IgD-negative memory B cell (primary cell): ENCODE data around the gene PRMT1. TPM values are rescaled to one million over a fixed set of nuclear protein-coding genes. Genes with fewer than 3 reads are reported as not detected.

Experiments used
- H3K27ac Mint-ChIP-seq, 3 donors: one replicate each; pipeline ENCODE4 v1.8.0; 2020 to 2022; ENCODE audit warnings: mild to moderate bottlenecking in 3 of 3, mixed read lengths in 3 of 3, moderate library complexity in 1 of 3
- H3K27me3 Mint-ChIP-seq: one replicate; pipeline ENCODE4 v1.8.0; 2021; ENCODE audit warnings: mixed read lengths
- H3K36me3 Mint-ChIP-seq: one replicate; pipeline ENCODE4 v1.8.0; 2020; ENCODE audit warnings: mild to moderate bottlenecking, mixed read lengths
- H3K4me1 Mint-ChIP-seq, 3 donors: one replicate each; pipeline ENCODE4 v1.8.0; 2020 to 2022; ENCODE audit warnings: mixed read lengths in 3 of 3, mild to moderate bottlenecking in 1 of 3
- H3K4me3 Mint-ChIP-seq, 4 donors: one replicate each; pipeline ENCODE4 v1.8.0; 2020 to 2022; ENCODE audit warnings: mild to moderate bottlenecking in 4 of 4, mixed read lengths in 4 of 4, moderate library complexity in 3 of 4
- H3K9me3 Mint-ChIP-seq, 3 donors: one replicate each; pipeline ENCODE4 v1.8.0; 2020 to 2021; ENCODE audit warnings: mixed read lengths in 3 of 3, mild to moderate bottlenecking in 1 of 3
- polyA plus RNA-seq: library from polyadenylated mRNA; unstranded; fragments of 300-500 nt; fragmentation: Illumina TruSeq; gene quantifications from one replicate; pipeline ENCODE4 v1.2.3, GENCODE V29; 2021

PRMT1 gene
- polyA plus RNA-seq, 1 donor from 2014 or later = 187 TPM

DNA sequence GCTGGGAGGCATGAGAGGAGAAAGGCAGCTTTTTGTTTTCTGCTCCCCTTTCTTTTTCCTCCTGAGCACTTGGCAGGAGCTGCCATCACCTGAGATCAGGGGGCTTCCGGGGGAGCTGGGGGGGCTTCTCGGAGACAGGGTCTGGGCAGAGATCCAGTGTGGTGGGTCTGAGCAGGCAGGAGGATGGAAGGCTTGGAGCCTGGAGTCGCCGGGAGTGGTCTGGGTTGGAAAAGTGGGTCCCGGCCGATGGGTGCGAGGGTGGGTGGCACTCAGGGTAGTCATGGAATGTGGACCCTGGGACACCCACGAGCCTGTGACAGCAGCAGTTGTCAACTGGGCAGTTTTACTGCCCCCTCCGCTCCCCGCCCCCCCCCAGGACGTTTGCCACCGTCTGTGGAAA, 10.1 kb downstream of the PRMT1 start:
- Mint-ChIP-seq H3K36me3 (peaks cover 15% of the 10 kb centered on the region), H3K4me3 (no peak overlapping the region), H3K4me1 (peaks cover 9 to 14% (median 13%) of the 10 kb centered on the region in 3 donors), H3K27me3 (peaks cover 17% of the 10 kb centered on the region), H3K27ac (no peak overlapping the region), H3K9me3 (no peaks in the 10 kb centered on the region)

DNA sequence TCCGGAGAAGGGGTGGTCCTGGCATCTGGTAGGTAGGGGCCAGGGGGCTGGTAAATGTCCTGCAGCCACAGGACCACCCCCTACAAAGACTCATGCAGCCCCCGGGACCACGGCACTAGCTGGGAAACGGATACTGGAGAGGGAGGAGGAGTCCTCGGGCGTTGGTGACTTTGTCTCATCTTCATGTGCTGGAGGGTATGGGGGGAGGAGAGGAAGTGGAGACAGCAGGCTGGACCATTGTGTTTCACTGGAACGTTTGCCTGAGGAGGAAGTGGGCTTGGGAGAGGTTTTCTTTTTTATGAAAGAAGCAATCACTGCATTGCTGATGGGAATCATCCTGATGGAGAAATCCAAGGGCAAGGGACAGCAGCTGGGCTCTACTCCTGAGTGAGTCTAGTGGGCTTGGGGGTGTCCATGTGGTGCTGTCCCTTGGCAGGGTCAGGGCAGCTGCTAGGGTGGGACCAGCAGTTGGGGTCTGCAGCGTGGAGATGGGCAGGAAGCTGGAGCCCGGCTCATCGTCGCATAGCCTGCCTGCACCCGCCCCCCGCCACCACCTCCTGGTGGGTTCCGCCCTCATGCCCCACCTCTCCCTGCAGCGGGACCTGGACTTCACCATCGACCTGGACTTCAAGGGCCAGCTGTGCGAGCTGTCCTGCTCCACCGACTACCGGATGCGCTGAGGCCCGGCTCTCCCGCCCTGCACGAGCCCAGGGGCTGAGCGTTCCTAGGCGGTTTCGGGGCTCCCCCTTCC, 10.7 kb downstream of the PRMT1 start:
- Mint-ChIP-seq H3K27me3 (peaks cover 21% of the 10 kb centered on the region), H3K4me1 (peaks cover 9 to 14% (median 13%) of the 10 kb centered on the region in 3 donors), H3K9me3 (no peaks in the 10 kb centered on the region), H3K36me3 (peaks cover 11% of the 10 kb centered on the region), H3K27ac (no peak overlapping the region), H3K4me3 (no peak overlapping the region)

DNA sequence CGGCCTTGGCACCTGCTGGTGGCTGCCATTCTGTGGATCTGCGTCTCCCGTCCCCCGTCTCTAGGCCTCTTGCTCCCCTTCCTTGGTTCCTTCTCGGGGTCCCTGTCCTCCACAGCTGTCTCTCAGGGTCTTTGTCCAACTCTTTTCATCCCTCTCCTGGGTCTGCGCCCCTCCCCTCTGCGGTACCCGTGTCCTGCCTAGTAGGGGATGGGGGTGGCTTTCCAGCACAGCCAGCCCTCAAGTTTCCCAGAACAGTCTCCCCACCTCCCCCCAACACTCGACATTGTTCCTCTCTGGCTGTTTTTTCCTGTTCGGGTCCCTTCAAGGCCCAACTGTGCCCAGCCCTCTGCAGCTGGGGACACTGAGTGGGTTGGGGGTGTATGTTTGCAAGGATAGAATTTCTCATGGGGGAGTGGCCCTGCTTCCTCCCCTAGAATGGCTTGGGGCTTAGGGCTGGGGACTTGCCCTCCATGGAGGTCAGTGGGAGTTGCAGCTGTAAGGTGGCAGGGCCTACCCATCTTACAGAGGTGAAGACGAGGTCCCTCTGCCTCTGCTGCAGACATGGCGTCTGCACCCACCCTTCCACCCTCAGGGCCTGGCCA, 11.6 kb downstream of the PRMT1 start:
- Mint-ChIP-seq H3K36me3 (peaks cover 11% of the 10 kb centered on the region), H3K9me3 (no peaks in the 10 kb centered on the region), H3K4me1 (peaks cover 9 to 14% (median 13%) of the 10 kb centered on the region in 3 donors), H3K4me3 (no peak overlapping the region), H3K27ac (no peak overlapping the region), H3K27me3 (peaks cover 21% of the 10 kb centered on the region)

DNA sequence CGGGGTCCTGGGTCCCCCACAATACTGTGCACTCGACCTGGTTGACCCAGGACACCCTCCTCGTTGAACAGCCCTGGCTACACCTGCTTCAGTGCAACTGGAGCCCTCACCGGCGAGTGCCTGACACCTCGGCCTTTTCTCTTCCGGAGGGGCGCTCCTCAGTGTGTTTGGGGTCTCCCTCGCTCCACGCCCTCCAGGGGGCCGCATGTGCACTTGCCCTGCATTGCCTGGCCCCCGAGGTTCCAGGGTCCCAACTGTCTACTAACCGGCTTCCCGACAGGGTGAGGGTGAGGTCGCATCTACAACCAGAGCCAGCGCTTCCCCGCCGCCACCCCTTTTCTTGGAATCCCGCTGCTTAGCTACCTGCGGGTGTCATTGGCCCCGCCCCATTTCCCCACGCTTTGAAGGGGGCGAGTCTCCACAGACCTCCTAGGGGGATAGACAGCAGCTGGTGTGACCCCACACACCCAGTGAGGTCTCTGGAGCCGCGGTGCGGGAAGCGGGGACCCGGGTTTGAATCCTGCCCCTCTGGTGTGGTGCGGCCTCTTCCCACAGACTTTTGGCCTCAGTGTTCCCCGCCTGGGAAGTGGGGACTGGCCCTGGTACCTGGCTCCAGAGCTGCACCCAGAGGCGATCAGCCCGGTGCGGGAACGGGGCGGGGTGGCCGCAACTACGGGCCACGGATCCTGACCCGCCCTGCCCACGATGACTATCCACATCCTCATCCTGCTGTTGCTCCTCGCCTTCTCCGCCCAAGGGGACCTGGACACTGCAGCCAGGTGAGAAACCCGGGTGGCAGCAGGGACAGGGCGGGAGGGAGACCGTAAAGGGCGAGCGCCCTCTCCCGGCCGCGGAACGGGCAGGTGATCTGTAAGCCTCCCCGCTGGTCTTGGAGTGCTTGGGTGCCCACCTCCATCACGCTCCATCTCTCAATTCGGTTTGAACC, 12.3 kb downstream of the PRMT1 start, which contains the start of gene ADM5:
TSS of gene ADM5 (plus strand) at position 462 of the 946 bp plus-strand sequence. CDS start at position 706, 244 bp downstream.
- peak within 1 kb of the TSS in 1 of 3 donors; percentile 44 for H3K27ac Mint-ChIP-seq
- H3K27me3 Mint-ChIP-seq = peaks cover 21% of the 10 kb centered on the region
- peaks cover 9 to 14% (median 13%) of the 10 kb centered on the region in 3 donors for H3K4me1 Mint-ChIP-seq
- H3K4me3 Mint-ChIP-seq = peak within 1 kb of the TSS; percentile 51 to 95 (median 74)
- peaks cover 9% of the 10 kb centered on the region for H3K36me3 Mint-ChIP-seq
- H3K9me3 Mint-ChIP-seq = no peaks in the 10 kb centered on the region

DNA sequence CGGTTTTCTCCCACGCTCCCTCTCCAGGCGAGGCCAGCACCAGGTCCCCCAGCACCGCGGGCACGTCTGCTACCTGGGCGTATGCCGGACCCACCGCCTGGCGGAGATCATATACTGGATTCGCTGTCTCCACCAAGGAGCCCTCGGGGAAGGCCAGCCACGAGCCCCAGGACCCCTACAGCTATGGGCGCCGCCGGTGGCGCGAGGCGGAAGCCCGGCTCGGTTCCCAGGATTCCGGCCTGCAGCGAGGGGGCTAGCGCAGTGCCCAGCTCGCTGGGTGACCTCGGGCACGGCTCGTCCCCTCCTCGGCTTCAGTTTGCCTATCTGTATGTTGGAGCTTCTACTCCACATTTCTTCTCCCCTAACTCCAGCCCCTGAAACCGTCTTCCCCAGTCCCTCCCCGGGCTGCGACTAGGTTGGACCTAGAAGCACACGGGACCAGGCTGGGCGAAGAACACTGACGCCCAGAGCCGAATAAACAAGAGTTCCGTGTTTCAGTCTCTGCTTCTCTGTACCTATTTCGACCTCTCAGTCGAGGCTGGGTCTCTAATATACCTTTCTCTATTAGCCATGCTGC, 13.1 kb downstream of the PRMT1 start:
- H3K4me1 Mint-ChIP-seq = peaks cover 9 to 14% (median 13%) of the 10 kb centered on the region in 3 donors
- peaks cover 9% of the 10 kb centered on the region for H3K36me3 Mint-ChIP-seq
- H3K27ac Mint-ChIP-seq = peak overlapping the region in 1 of 3 donors; percentile 44
- H3K27me3 Mint-ChIP-seq = peaks cover 21% of the 10 kb centered on the region
- peak overlapping the region; percentile 51 to 95 (median 74) for H3K4me3 Mint-ChIP-seq
- no peaks in the 10 kb centered on the region for H3K9me3 Mint-ChIP-seq

DNA sequence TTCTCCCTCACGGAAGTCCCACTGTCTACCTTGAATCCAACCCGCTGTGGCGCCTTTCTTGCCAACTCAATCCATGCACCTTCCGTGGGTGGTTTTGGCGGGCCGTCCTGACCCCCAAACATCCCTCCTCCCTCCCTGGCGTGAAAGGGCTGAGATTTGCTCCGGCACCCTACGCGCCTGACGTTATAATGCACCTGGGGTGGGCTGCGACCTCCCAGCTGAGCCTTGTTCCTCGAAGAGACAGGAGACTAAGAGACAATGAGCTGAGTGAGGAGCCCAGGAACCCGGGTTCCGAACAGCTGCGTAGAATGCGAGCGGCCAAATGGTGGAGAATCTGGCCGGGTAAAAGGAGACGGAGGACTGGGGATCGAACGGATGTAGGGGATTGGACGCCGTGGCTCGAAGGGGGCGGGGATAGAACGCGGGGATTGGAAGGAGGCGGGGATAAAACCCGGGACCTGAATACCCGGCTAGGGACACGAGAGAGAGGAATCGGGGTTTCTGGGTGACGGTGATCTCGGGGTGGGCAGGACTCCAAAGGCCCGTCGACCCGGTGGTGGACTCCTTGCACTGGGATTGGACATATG, 13.7 kb downstream of the PRMT1 start, which contains the start of gene CPT1C:
TSS of gene CPT1C (plus strand) at position 461 of the 587 bp plus-strand sequence. CDS start 1,137 bp downstream, outside the sequence.
- Mint-ChIP-seq H3K27me3 (peaks cover 21% of the 10 kb centered on the region), H3K4me3 (peak within 1 kb of the TSS; percentile 73 to 95 (median 84)), H3K36me3 (peaks cover 6% of the 10 kb centered on the region), H3K9me3 (no peaks in the 10 kb centered on the region), H3K27ac (peak within 1 kb of the TSS in 2 of 3 donors; percentile 44 to 77), H3K4me1 (peaks cover 9 to 14% (median 13%) of the 10 kb centered on the region in 3 donors)

DNA sequence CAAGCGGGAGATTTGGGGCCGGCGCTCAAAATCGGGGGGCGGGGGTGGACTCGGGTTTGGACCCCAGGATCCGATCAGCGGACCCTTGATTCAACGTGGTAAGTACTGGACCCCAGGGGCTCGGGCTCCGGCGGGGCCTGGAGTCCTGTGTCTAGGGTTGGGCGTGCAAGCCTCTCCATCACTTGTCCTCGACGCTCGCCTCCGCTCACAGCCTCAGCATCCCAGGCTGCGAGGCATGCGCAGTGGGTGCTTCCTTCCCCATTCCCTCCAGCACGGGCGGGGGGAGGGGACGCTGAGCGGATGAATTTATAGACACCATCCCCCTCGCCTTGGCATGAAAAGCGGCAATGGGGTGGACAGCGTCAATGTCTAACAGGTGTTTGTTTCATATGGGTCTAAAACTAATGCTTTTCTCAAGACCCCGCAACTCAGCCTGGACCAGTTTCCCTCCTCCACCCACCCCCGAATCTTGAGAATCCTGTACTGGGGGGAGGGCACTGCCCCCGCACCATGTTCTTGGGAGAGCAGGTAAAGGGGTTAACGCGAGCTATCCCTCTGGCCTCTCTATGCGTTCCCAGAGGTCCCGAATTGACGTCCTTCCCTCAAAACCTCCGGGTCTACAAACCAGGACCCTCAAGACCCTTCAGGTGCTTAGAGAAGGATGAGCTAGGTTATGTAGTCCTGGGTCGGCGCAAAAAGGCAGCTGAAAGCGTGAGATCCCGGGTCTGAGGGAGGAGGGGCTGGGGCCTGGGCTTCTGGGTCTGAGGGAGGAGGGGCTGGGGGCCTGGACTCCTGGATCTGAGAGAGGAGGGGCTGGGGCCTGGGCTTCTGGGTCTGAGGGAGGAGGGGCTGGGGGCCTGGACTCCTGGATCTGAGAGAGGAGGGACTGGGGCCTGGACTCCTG, 14.4 kb downstream of the PRMT1 start:
- H3K9me3 Mint-ChIP-seq = no peaks in the 10 kb centered on the region
- H3K27me3 Mint-ChIP-seq = peaks cover 21% of the 10 kb centered on the region
- peaks cover 6% of the 10 kb centered on the region for H3K36me3 Mint-ChIP-seq
- peak overlapping the region in 2 of 3 donors; percentile 44 to 77 for H3K27ac Mint-ChIP-seq
- peaks cover 9 to 14% (median 13%) of the 10 kb centered on the region in 3 donors for H3K4me1 Mint-ChIP-seq
- peak overlapping the region; percentile 73 to 95 (median 84) for H3K4me3 Mint-ChIP-seq

DNA sequence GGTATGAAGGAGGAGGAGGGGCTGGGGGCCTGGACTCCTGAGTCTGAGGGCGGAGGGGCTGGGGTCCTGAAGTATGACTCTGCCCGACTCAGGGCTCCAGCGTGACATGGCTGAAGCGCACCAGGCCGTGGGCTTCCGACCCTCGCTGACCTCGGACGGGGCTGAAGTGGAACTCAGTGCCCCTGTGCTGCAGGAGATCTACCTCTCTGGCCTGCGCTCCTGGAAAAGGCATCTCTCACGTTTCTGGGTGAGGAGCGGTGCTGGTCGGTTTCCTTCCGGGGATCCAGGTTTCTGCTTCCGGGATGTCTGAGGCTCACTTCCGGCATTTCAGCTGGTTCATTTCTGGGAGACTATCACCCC, 15.1 kb downstream of the PRMT1 start:
- Mint-ChIP-seq H3K27me3 (peaks cover 21% of the 10 kb centered on the region), H3K27ac (no peak overlapping the region), H3K9me3 (no peaks in the 10 kb centered on the region), H3K36me3 (peaks cover 6% of the 10 kb centered on the region), H3K4me3 (no peak overlapping the region), H3K4me1 (peaks cover 9 to 14% (median 13%) of the 10 kb centered on the region in 3 donors)

DNA sequence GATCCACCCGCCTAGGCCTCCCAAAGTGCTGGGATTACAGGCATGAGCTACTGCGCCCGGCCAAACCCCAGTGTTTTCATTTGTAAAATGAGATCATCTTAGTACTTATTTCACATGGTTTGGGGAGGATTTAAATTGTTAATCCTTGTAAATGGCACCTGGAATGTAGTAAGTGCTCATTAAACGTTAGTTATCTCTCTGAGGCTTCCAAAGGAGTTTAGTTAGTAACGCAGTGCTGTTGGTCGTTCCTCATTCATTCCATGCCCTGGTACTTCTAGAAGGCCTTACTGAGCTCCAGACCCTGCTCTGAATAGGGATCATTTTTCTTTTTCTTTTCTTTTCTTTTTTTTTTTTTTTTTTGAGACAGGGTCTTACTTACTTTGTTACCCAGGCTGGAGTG, 19.0 kb downstream of the PRMT1 start:
- H3K4me3 Mint-ChIP-seq = no peak overlapping the region
- peaks cover 0 to 2% (median 0%) of the 10 kb centered on the region in 3 donors for H3K4me1 Mint-ChIP-seq
- H3K36me3 Mint-ChIP-seq = no peaks in the 10 kb centered on the region
- H3K27me3 Mint-ChIP-seq = peaks cover 8% of the 10 kb centered on the region
- H3K9me3 Mint-ChIP-seq = no peaks in the 10 kb centered on the region
- no peak overlapping the region for H3K27ac Mint-ChIP-seq

DNA sequence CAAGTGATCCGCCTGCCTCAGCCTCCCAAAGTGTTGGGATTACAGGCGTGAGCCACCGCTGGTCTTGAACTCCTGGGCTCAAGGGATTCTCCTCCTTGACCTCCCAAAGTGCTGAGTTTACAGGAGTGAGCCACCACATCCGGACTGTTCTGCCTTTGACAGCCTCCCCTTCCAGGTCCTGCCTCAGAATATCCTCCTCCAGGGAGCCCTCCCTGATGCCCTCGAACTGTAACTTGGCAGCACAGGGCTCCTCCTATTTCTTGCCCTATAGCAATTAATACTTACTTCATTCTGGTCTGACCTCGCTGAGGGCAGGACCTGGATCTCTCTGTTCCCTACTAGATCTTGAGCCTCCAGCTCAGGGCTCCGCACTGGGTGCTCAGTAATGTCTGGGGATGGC, 19.8 kb downstream of the PRMT1 start:
- Mint-ChIP-seq H3K9me3 (no peaks in the 10 kb centered on the region), H3K4me1 (no peaks in the 10 kb centered on the region), H3K27me3 (peaks cover 4% of the 10 kb centered on the region), H3K36me3 (no peaks in the 10 kb centered on the region), H3K4me3 (peak overlapping the region in 1 of 4 donors; percentile 33), H3K27ac (peak overlapping the region in 2 of 3 donors; percentile 35 to 63)

DNA sequence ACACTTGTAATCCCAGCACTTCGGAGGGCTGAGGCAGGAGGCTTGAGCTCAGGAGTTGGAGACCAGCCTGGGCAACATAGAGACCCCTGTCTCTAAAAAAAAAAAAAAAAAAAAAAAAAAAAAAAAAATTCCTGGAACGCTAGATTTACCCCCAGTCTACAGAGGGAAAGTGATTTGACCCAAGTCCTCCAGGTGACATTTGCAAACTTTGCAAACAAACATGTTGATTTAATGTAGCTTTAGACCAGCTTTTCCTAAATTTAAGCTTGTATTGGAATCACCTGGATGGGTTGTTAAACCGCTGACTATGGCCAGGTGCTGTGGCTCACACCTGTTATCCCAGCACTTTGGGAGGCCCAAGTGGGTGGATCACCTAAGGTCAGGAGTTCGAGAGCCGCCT, 22.3 kb downstream of the PRMT1 start:
- H3K9me3 Mint-ChIP-seq = no peaks in the 10 kb centered on the region
- H3K27ac Mint-ChIP-seq = no peak overlapping the region
- no peaks in the 10 kb centered on the region for H3K4me1 Mint-ChIP-seq
- no peaks in the 10 kb centered on the region for H3K27me3 Mint-ChIP-seq
- no peaks in the 10 kb centered on the region for H3K36me3 Mint-ChIP-seq
- H3K4me3 Mint-ChIP-seq = no peak overlapping the region

DNA sequence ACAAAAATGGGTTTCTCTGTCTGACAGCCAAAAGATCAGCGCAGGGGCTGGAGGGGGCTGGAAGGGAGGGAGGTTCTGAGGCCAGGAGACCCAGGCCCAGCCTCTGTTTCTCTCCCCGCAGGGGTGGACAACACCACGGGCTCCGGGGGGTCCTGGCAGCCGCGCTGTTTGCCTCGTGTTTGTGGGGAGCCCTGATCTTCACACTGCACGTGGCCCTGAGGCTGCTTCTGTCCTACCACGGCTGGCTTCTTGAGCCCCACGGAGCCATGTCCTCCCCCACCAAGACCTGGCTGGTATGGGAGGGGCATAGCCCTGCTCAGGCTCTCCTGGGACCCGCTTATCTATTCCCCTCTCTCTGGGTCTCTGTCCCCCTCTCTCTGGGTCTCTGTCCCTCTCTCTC, 23.5 kb downstream of the PRMT1 start:
- Mint-ChIP-seq H3K27ac (no peak overlapping the region), H3K4me1 (peaks cover 0 to 1% (median 0%) of the 10 kb centered on the region in 3 donors), H3K4me3 (no peak overlapping the region), H3K9me3 (no peaks in the 10 kb centered on the region), H3K27me3 (no peaks in the 10 kb centered on the region), H3K36me3 (no peaks in the 10 kb centered on the region)

DNA sequence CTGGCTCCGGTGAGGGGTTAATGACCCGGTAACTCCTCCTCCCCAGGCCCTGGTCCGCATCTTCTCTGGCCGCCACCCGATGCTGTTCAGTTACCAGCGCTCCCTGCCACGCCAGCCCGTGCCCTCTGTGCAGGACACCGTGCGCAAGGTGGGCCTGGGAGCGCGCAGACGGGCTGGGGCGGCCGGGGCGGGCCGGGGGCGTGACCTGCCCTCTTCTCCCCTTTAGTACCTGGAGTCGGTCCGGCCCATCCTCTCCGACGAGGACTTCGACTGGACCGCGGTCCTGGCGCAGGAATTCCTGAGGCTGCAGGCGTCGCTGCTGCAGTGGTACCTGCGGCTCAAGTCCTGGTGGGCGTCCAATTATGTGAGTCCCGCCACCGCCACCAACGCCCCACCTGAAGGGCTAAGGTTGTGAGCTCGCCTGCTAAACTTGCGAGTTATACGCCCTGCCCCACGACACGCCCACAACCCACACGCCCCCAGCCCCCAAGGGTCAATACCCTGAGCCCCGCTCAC, 24.3 kb downstream of the PRMT1 start:
- Mint-ChIP-seq H3K4me1 (peaks cover 0 to 1% (median 0%) of the 10 kb centered on the region in 3 donors), H3K9me3 (no peaks in the 10 kb centered on the region), H3K27ac (no peak overlapping the region), H3K4me3 (no peak overlapping the region), H3K27me3 (no peaks in the 10 kb centered on the region), H3K36me3 (no peaks in the 10 kb centered on the region)
